GM19395 (cell line): Measurements from ENCODE around the gene VIT.
"Not testable (repeated sequence)": the region's sequence is repeated elsewhere in the genome, so short reads cannot be mapped to it uniquely, and the experiment has no call there.

ENCODE experiments used
- ATAC-seq: cut with Tn5 transposase; IDR thresholded peaks from one replicate; pipeline ENCODE4 v1.9.1; 2021; ENCODE audit warnings: mild to moderate bottlenecking, moderate library complexity; ENCODE audit not compliant: unreplicated experiment

Gene VIT

DNA sequence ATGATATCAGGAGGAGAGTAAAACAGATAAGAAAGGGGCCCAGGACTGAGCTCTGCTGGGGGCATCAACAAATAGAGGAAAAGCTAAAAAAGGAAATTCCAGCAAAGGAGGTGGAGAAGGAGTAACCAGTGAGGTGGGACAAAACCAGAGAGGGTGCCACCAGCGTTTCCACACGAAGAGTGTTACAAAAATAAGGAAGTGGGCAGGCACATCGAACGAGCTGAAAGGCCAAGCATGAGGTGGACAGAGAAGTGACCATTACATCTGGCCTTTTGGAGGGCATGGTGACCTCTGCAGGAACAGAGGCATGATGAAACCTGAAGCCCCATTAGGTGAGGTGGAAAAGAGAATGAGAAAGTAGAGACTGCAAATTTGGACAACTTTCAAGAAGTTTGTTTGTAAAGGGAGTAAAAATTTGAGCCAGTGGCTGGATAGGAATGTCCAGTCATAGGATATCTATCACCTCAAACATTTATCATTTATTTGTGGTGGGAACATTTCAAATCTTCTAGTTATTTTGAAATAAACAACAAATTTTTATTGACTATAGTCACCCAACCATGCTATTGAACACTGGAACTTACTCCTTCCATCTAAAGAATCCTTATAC, 18.4 kb upstream of the VIT start:
- ATAC-seq = no peak

DNA sequence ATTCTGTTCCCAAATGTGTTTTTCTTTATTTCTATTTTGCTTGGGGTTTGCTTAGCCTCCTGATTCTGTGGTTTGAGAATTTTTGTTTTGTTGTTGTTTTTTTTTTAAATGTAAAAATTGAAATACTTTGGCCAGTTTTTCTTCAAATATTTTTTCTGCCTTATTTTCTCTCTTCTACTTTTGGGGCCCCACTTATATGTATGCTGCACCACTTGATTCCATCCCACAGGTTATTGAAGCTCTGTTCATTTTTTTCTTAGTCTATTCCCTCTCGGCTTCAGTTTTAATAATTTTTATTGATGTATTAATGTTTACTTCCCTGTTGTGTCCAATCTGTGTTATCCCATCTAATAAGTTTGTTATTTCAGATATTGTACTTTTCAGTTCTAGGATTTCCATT, 17.7 kb upstream of the VIT start:
- no peak for ATAC-seq

DNA sequence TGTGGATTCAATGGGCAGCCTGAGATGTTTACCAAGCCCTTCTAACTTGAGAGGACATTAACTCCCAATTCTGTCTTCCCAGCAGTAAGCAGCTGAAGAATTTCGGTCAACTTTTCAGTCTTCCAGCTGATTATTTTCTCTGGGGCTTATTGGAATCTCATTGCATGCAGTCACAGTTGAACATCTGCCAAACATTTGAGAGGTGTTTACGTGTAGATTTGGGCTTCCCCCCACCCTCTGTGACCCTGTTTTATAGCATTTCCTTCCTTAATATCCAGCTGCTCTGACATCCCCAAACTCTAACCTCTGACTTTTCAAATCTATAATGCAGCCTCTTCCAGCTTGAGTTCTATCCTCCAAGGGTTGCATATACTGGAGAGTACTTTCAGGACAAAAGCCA, 16.5 kb upstream of the VIT start:
- ATAC-seq = no peak

DNA sequence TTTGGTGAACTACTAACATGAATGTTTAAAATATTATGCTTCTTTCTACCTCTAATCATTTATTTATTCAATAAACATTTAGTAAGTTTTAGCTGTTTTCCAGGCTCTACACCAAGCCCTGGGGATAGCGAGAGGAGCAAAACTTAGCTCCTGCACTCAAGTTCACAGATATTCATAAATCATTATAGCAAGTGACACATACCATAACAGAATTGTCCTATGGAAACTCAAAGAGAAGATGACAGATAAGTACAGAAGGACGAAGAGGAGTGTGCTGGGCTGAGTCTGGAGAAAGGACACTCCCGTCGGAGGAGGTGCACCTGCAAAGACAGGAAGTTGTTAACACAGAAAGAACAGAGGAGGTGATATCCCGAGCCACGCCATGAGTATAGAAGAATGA, 13.9 kb upstream of the VIT start:
- no peak for ATAC-seq

DNA sequence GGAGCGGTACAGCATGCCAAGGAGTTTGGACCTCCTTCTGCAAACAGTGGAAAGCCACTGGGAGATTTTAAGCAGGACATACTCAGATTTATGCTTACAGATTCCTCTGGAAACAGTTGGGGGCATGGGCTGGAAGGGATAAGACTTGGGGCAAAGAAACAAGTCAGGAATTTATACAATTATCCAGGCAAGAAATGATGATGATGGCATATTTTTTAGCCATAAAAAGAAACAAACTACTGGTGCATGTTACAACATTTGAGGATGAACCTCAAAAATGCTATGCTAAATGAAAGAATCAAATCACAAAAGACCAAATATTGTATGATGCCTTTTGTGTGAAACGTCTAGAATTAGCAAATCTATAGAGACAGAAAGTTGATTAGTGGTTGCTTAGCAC, 13.5 kb upstream of the VIT start:
- ATAC-seq = no peak

- not testable (repeated sequence) for ATAC-seq
Measured at GRCh38 chr2:36688291-36688690, 8.2 kb upstream of the VIT start.

DNA sequence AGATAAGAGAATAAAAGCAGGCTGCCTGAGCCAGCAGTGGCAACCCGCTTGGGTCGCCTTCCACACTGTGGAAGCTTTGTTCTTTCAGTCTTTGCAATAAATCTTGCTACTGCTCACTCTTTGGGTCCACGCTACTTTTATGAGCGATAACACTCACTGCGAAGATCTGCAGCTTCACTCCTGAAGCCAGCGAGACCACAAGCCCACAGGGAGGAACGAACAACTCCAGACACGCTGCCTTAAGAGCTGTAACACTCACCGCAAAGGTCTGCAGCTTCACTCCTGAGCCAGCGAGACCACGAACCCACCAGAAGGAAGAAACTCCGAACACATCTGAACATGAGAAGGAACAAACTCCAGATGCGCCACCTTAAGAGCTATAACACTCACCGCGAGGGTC, 7.5 kb upstream of the VIT start:
- ATAC-seq = not testable (repeated sequence)

DNA sequence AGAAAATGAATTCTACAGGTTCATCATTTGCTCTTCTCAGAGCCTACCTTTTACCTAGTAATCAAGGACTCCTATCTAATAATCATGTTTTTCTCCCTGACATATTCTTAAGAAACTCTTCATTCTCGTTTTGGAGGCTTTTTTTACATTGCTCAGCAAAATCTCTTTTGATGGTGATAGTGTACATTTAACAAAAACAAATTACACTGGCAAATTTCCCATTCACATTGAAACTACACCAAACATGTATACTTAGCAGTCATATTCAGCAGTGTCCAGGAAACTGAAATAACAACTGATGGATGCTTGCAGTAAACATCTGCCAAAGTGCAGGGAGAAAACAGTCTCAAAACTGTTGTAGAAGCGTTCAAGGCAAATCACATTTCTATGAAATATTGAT, 4.4 kb upstream of the VIT start:
- no peak for ATAC-seq

- no peak for ATAC-seq
Measured at GRCh38 chr2:36693825-36694224, 2.7 kb upstream of the VIT start.

GRCh38 chr2:36695746-36696415, 626 bp upstream of the VIT start:
- ATAC-seq = no peak

DNA sequence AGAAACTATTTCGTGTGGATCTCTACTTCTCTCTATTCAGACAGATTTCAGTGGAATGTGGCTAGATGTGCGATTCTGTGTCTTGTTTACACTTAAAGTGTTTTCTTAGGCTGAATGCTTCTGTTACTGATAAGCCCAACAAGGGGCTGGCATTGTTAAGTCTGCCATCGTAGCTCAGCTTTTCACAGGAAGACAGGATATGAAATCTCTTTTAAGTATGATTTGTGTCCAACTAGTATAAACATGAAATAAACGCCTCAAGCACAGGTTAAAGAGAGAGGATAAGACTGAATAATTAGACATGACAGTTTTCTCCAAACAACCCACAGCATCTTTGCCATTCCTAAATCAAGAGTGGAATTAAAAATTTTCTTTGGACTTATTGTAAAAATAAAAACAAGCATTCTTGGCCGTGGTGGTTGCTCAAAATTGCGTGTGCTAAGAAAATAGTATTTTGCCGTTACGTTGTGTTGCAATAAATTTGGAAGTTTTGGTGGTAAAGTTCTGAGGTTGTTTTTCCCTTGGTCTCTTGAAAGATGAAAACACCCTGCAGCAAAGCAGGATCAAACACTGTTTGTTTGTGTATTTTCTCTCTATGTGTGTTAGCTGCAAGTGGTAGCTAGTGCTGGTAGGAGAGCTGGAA, 1.0 kb downstream of the VIT start:
- ATAC-seq = no peak

GRCh38 chr2:36698993-36699392, 2.5 kb downstream of the VIT start:
- no peak for ATAC-seq

DNA sequence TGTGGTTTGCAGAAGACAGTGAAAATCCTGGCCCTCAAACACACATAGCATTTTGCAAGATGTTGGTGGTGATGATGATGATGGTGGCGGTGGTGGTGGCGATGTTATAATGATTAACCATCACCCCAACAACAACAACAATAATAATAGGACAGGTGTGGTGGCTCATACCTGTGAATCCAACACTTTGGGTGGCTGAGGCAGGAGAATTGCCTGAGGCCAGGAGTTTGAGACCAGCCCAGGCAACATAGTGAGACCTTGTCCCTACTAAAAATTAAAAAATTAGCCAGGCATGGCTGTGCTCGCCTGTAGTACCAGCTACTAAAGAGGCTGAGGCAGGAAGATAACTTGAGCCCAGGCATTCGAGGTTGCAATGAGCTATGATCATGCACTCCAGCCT, 3.8 kb downstream of the VIT start:
- ATAC-seq = no peak

- ATAC-seq = no peak
Measured at GRCh38 chr2:36701391-36701795, 4.9 kb downstream of the VIT start.

DNA sequence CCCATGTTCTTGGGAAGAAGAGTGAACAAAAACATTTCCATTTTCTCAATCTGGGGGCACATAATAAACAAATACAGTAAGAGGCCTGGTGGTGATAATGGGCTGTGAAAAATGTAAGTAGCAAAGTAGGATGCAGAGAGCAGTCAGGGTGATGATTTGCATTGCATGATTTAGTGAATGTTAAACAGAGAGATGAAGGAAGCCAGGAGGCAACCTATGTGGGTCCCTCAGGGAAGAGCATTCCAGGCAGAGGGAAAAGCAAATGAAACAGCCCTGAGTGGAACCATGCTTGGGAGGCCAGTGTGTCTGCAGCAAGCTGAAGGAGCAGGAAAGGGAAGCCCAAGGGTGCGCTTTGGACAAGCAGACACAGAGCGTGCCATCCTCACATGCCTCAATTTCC, 5.4 kb downstream of the VIT start:
- no peak for ATAC-seq

- ATAC-seq = no peak
Measured at GRCh38 chr2:36702781-36703180, 6.3 kb downstream of the VIT start.

GRCh38 chr2:36704475-36705150, 8.1 kb downstream of the VIT start:
- ATAC-seq = no peak

- no peak for ATAC-seq
Measured at GRCh38 chr2:36705326-36706020, 9.0 kb downstream of the VIT start.

- ATAC-seq = no peak
Measured at GRCh38 chr2:36706021-36706876, 9.7 kb downstream of the VIT start.

GRCh38 chr2:36707050-36707449, 10.5 kb downstream of the VIT start:
- ATAC-seq = no peak
